Measurements from ENCODE around the gene PRDM2.

DNA sequence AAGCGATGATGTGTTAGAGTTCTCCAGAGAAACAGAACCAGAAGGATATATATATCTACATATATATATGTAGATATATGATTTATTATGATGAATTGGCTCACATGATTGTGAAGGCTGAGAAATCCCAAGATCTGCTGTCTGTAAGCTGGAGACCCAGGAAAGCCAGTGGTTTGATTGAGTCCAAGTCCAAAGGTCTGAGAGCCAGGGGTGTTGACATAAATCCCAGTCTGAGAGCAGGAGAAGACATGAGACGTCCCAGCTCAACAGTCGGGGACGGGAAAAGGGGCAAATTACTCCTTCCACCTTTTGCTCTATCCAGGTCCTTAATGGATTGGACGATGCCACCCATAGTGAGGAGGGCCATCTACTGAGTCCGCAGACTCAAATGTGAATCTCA, 126.6 kb downstream of the PRDM2 start:
- TF ChIP-seq CTCF (IDR thresholded peaks at IDR 0.05): no peak
- TF ChIP-seq RAD21 (IDR thresholded peaks at IDR 0.05; ENCODE audit: low read length): no peak
- no peak for TF ChIP-seq JUND (IDR thresholded peaks at IDR 0.05)
- TF ChIP-seq, protein P1, sequence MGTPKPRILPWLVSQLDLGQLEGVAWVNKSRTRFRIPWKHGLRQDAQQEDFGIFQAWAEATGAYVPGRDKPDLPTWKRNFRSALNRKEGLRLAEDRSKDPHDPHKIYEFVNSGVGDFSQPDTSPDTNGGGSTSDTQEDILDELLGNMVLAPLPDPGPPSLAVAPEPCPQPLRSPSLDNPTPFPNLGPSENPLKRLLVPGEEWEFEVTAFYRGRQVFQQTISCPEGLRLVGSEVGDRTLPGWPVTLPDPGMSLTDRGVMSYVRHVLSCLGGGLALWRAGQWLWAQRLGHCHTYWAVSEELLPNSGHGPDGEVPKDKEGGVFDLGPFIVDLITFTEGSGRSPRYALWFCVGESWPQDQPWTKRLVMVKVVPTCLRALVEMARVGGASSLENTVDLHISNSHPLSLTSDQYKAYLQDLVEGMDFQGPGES (IDR thresholded peaks at IDR 0.05; ENCODE audit: low read depth, low read length): no peak
- no peak for TF ChIP-seq POLR2AphosphoS5 (IDR thresholded peaks at IDR 0.05; ENCODE audit: low read depth, low read length)
- no peak for TF ChIP-seq REST (IDR thresholded peaks at IDR 0.05; ENCODE audit: low read depth, low read length)
- TF ChIP-seq MAX (IDR thresholded peaks at IDR 0.05; ENCODE audit: low read depth): no peak
- no peak for TF ChIP-seq SMC3 (IDR thresholded peaks at IDR 0.05; ENCODE audit: low read depth, low read length)
- TF ChIP-seq SIN3A (IDR thresholded peaks at IDR 0.05; ENCODE audit: borderline replicate concordance, low read depth, low read length): no peak
- no peak for TF ChIP-seq MEF2A (IDR thresholded peaks at IDR 0.05; ENCODE audit: borderline replicate concordance, low read depth)
- no peak for TF ChIP-seq TAF1 (IDR thresholded peaks at IDR 0.05; ENCODE audit: borderline replicate concordance, low read depth, low read length)
